ENCODE results near the gene USP6NL.

Gene USP6NL

GRCh38 chr10:11593612-11594011 lies 17.8 kb downstream of the USP6NL start:
- CTCF ChIA-PET, result interaction anchor here (0.6 kb wide), 1 partner anchor 15 kb away, joined by 3 read pairs; no protein-coding TSS in a partner anchor
- DNase-seq (ENCODE audit: extremely low spot score), result no peak
- POLR2A ChIA-PET, result no interaction called here
- TF ChIP-seq HDGF (IDR thresholded peaks at IDR 0.05; ENCODE audit: borderline replicate concordance), result no peak
- TF ChIP-seq FOXK2 (IDR thresholded peaks at IDR 0.05), result no peak
- TF ChIP-seq ARNT (IDR thresholded peaks at IDR 0.05), result no peak
- TF ChIP-seq PKNOX1 (IDR thresholded peaks at IDR 0.05), result no peak
- TF ChIP-seq ZNF384 (IDR thresholded peaks at IDR 0.05), result no peak
- no peak for TF ChIP-seq BHLHE40 (IDR thresholded peaks at IDR 0.05; ENCODE audit: borderline replicate concordance)
- TF ChIP-seq LEF1 (IDR thresholded peaks at IDR 0.05; ENCODE audit: borderline replicate concordance), result no peak
- TF ChIP-seq SP1 (IDR thresholded peaks at IDR 0.05), result no peak
- TF ChIP-seq FOXM1 (IDR thresholded peaks at IDR 0.05; ENCODE audit: borderline replicate concordance), result no peak
- no peak for TF ChIP-seq SUZ12 (IDR thresholded peaks at IDR 0.05)
- TF ChIP-seq TARDBP (IDR thresholded peaks at IDR 0.05), result no peak
- no peak for TF ChIP-seq L3MBTL2 (conservative IDR thresholded peaks at IDR 0.05)
- no peak for TF ChIP-seq ELF4 (IDR thresholded peaks at IDR 0.05)
- TF ChIP-seq FOXA1 (IDR thresholded peaks at IDR 0.05), result no peak
- TF ChIP-seq NFRKB (IDR thresholded peaks at IDR 0.05), result no peak
- TF ChIP-seq CTBP1 (IDR thresholded peaks at IDR 0.05; ENCODE audit: borderline replicate concordance), result no peak

GRCh38 chr10:11589738-11590137 lies 21.7 kb downstream of the USP6NL start:
- POLR2A ChIA-PET, result no interaction called here
- TF ChIP-seq L3MBTL2 (conservative IDR thresholded peaks at IDR 0.05) (no peak), FOXM1 (IDR thresholded peaks at IDR 0.05; ENCODE audit: borderline replicate concordance) (no peak), TARDBP (IDR thresholded peaks at IDR 0.05) (no peak), LEF1 (IDR thresholded peaks at IDR 0.05; ENCODE audit: borderline replicate concordance) (no peak), SP1 (IDR thresholded peaks at IDR 0.05) (no peak), ELF4 (IDR thresholded peaks at IDR 0.05) (no peak), SUZ12 (IDR thresholded peaks at IDR 0.05) (no peak), ZNF384 (IDR thresholded peaks at IDR 0.05) (no peak), PKNOX1 (IDR thresholded peaks at IDR 0.05) (no peak)
- CTCF ChIA-PET, result no interaction called here
- no peak for DNase-seq (ENCODE audit: extremely low spot score)

GRCh38 chr10:11588873-11589574 lies 22.4 kb downstream of the USP6NL start:
- no peak for DNase-seq (ENCODE audit: extremely low spot score)
- POLR2A ChIA-PET, result no interaction called here
- CTCF ChIA-PET, result interaction anchor here (0.8 to 1.3 kb wide), 2 partner anchors 9 to 477 kb away, joined by 4 to 6 read pairs; no protein-coding TSS in a partner anchor
- TF ChIP-seq ZNF384 (IDR thresholded peaks at IDR 0.05), result no peak
- TF ChIP-seq SUZ12 (IDR thresholded peaks at IDR 0.05), result no peak
- TF ChIP-seq BHLHE40 (IDR thresholded peaks at IDR 0.05; ENCODE audit: borderline replicate concordance), result no peak
- TF ChIP-seq PKNOX1 (IDR thresholded peaks at IDR 0.05), result no peak
- TF ChIP-seq HDGF (IDR thresholded peaks at IDR 0.05; ENCODE audit: borderline replicate concordance), result no peak
- TF ChIP-seq ELF4 (IDR thresholded peaks at IDR 0.05), result no peak

GRCh38 chr10:11587722-11588259 lies 23.7 kb downstream of the USP6NL start:
- CTCF ChIA-PET, result no interaction called here
- DNase-seq (ENCODE audit: extremely low spot score), result no peak
- POLR2A ChIA-PET, result interaction anchor here (0.8 kb wide), 1 partner anchor 14 kb away, joined by 3 read pairs; no protein-coding TSS in a partner anchor
- TF ChIP-seq PKNOX1 (IDR thresholded peaks at IDR 0.05) (no peak), CTBP1 (IDR thresholded peaks at IDR 0.05; ENCODE audit: borderline replicate concordance) (no peak), ZNF384 (IDR thresholded peaks at IDR 0.05) (no peak), LEF1 (IDR thresholded peaks at IDR 0.05; ENCODE audit: borderline replicate concordance) (no peak), BHLHE40 (IDR thresholded peaks at IDR 0.05; ENCODE audit: borderline replicate concordance) (no peak), TARDBP (IDR thresholded peaks at IDR 0.05) (no peak), HDGF (IDR thresholded peaks at IDR 0.05; ENCODE audit: borderline replicate concordance) (no peak), FOXM1 (IDR thresholded peaks at IDR 0.05; ENCODE audit: borderline replicate concordance) (no peak), FOXA1 (IDR thresholded peaks at IDR 0.05) (no peak), ELF4 (IDR thresholded peaks at IDR 0.05) (no peak), ARNT (IDR thresholded peaks at IDR 0.05) (no peak), SP1 (IDR thresholded peaks at IDR 0.05) (no peak), SUZ12 (IDR thresholded peaks at IDR 0.05) (no peak), FOXK2 (IDR thresholded peaks at IDR 0.05) (no peak)

GRCh38 chr10:11586170-11586569 lies 25.3 kb downstream of the USP6NL start:
- DNase-seq (ENCODE audit: extremely low spot score), result no peak
- TF ChIP-seq ZNF384 (IDR thresholded peaks at IDR 0.05), result no peak
- no peak for TF ChIP-seq LEF1 (IDR thresholded peaks at IDR 0.05; ENCODE audit: borderline replicate concordance)
- TF ChIP-seq ARNT (IDR thresholded peaks at IDR 0.05), result no peak
- no peak for TF ChIP-seq FOXK2 (IDR thresholded peaks at IDR 0.05)
- no peak for TF ChIP-seq TARDBP (IDR thresholded peaks at IDR 0.05)
- no peak for TF ChIP-seq FOXM1 (IDR thresholded peaks at IDR 0.05; ENCODE audit: borderline replicate concordance)
- no peak for TF ChIP-seq NFRKB (IDR thresholded peaks at IDR 0.05)
- TF ChIP-seq SUZ12 (IDR thresholded peaks at IDR 0.05), result no peak
- no peak for TF ChIP-seq FOXA1 (IDR thresholded peaks at IDR 0.05)
- TF ChIP-seq L3MBTL2 (conservative IDR thresholded peaks at IDR 0.05), result no peak
- TF ChIP-seq ELF4 (IDR thresholded peaks at IDR 0.05), result no peak
- no peak for TF ChIP-seq HDGF (IDR thresholded peaks at IDR 0.05; ENCODE audit: borderline replicate concordance)
- CTCF ChIA-PET, result interaction anchor here (0.5 kb wide), 1 partner anchor 62 kb away, joined by 4 read pairs; no protein-coding TSS in a partner anchor
- POLR2A ChIA-PET, result interaction anchor here (0.7 kb wide), 1 partner anchor 96 kb away, joined by 3 read pairs; no protein-coding TSS in a partner anchor
